Measurements from ENCODE around the gene UNC93B1.

Gene UNC93B1

GRCh38 chr11:68033708-68034045 lies 29.8 kb upstream of the UNC93B1 start:
- TF ChIP-seq, protein P1, sequence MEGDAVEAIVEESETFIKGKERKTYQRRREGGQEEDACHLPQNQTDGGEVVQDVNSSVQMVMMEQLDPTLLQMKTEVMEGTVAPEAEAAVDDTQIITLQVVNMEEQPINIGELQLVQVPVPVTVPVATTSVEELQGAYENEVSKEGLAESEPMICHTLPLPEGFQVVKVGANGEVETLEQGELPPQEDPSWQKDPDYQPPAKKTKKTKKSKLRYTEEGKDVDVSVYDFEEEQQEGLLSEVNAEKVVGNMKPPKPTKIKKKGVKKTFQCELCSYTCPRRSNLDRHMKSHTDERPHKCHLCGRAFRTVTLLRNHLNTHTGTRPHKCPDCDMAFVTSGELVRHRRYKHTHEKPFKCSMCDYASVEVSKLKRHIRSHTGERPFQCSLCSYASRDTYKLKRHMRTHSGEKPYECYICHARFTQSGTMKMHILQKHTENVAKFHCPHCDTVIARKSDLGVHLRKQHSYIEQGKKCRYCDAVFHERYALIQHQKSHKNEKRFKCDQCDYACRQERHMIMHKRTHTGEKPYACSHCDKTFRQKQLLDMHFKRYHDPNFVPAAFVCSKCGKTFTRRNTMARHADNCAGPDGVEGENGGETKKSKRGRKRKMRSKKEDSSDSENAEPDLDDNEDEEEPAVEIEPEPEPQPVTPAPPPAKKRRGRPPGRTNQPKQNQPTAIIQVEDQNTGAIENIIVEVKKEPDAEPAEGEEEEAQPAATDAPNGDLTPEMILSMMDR (IDR thresholded peaks at IDR 0.05; ENCODE audit: low read depth, low read length, missing control alignments), result no peak

DNA sequence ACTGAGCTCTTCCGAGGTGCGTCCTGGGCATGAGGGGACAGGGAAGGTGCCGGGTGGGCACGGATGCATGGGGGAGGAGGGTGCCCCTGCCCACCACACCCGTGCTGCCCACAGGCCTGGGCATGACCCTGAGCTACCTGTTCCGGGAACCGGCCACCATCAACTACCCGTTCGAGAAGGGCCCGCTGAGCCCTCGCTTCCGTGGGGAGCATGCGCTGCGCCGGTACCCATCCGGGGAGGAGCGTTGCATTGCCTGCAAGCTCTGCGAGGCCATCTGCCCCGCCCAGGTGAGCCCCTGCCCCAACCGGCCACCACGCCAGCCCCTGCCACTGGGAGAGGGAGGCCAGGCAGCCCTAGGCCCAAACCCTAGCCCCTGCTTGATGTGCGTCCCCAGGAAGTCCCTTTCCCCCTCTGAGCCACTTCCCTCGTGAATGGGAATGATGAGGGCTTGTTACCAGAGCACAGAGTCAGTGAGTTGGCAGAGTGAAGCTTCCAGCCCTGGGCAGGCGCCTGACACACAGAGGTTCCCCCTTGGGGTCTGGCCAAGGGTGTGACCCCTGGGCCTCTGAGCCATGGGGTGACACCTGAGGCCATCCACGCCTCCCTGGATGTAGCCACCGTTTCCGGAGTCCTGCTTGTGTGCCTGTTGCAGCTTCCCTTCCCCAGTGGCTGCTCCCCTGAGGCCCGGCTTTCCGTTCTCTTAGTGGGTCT lies 29.3 kb upstream of the UNC93B1 start:
- DNase-seq (ENCODE audit: low read depth), result no peak
- no peak overlapping the region for H3K4me3 ChIP-seq (ENCODE audit: low read depth, low read length)
- TF ChIP-seq, protein P1 (IDR thresholded peaks at IDR 0.05; ENCODE audit: low read depth, low read length, missing control alignments), result no peak

More at GRCh38 chr11:68033708-68034045, 29.8 kb upstream of the UNC93B1 start:
- no peak overlapping the region for H3K4me3 ChIP-seq (ENCODE audit: low read depth, low read length)
- no peak for DNase-seq (ENCODE audit: low read depth)

DNA sequence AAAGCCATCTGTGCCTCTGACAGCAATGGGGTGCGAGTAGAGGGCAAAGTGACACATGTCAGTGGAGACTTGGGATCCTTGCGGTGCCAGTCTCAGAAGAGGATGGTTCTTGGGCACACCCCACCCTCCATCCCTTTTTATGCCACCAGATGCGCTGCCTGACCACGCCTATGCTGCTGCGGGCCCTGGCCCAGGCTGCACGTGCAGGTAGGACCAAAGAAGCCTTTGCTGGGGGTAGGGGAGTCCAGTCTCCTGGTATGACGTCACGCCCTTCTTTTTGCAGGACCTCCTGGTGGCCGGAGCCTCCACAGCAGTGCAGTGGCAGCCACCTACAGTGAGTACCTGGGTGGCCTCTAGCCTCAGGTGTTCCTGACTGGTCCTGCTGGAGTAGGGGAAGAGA lies 28.1 kb upstream of the UNC93B1 start:
- H3K4me3 ChIP-seq (ENCODE audit: low read depth, low read length), result 0 out of 2 replicates have a peak overlapping the region, but pooled peaks have one; percentile 88

DNA sequence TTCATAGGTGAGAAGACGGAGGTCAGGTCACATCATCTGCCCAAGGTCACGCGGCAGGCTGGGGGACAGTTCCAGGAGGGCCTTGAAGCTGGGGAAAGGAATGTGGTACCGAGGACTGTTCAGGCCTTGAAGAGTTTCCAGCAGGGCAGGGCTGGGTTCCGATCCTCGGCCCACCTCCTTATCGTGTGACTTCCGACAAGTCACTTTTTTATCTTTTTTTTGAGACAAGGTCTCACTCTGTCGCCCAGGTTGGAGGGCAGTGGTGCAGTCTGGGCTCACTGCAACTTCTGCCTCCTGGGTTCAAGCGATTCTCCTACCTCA lies 27.2 kb upstream of the UNC93B1 start:
- TF ChIP-seq, protein P1 (IDR thresholded peaks at IDR 0.05; ENCODE audit: low read depth, low read length, missing control alignments), result no peak
- DNase-seq (ENCODE audit: low read depth), result no peak
- peak overlapping the region; percentile 88 for H3K4me3 ChIP-seq (ENCODE audit: low read depth, low read length)

More for the DNA sequence above, 28.1 kb upstream of the UNC93B1 start:
- TF ChIP-seq, protein P1 (IDR thresholded peaks at IDR 0.05; ENCODE audit: low read depth, low read length, missing control alignments), result no peak
- no peak for DNase-seq (ENCODE audit: low read depth)

DNA sequence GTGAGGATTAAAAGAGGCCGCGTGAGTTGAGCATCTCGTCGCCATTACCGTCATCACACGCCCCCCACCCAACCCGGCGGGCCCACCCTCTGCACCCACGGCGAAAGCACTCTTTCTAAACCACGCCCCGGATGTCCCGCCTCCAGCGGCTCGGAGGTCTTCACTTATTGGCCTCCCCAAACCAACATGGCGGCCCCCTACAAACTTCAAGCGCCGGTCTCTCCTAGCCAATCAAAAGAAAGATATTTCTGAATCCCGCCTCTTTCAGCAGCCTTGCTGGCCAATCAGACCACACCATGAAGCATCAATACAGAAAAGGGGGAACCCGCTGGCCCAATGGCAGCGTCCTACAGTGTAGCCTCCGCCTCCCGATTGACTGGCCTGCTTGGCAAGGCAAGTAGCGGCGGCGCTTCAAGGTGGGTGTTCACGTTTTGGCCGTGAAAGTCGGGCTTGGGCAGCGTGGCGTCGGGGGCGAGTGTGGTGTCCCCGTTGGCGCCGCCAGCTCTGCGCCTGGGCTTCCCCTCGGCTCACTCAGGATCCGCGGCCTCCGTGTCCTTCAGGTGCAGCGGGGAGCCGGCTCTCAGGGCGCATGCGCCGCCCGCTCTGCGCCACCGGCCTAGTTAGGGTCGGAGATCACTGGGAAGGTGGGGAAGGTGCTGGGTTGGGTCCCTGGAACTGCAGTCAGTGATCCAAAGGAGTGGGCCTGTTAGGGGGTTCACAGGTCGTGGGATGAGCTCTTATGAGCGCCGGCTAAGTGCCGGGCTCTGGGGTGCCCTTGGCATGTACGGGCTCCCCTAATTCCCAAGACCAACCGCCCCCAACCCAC lies 26.6 kb upstream of the UNC93B1 start, which contains the start of gene NDUFS8:
TSS of gene NDUFS8 (plus strand) at position 364 of the 826 bp plus-strand sequence. CDS start 1,471 bp downstream, outside the sequence.
- TF ChIP-seq, protein P1 (IDR thresholded peaks at IDR 0.05; ENCODE audit: low read depth, low read length, missing control alignments), result no peak
- peak within 1 kb of the TSS; percentile 88 for H3K4me3 ChIP-seq (ENCODE audit: low read depth, low read length)
- peak; percentile 98 for DNase-seq (ENCODE audit: low read depth)

- peak overlapping the region; percentile 61 for H3K4me3 ChIP-seq (ENCODE audit: low read depth, low read length)
- DNase-seq (ENCODE audit: low read depth), result no peak
- TF ChIP-seq, protein P1 (IDR thresholded peaks at IDR 0.05; ENCODE audit: low read depth, low read length, missing control alignments), result no peak
Observed at GRCh38 chr11:68028802-68029545, 25.1 kb upstream of the UNC93B1 start.

Measured in GM12864 (cell line).